Mesothelial cell of epicardium (in vitro differentiated cells): ENCODE data around the gene HLA-F. TPM values are rescaled to one million over a fixed set of nuclear protein-coding genes. Genes with fewer than 3 reads are reported as not detected.

Source experiments
- DNase-seq, 2 experiments: peaks; one replicate each; pipeline ENCODE4 v3.0.0; 2021; ENCODE audit warnings: low spot score in 2 of 2; ENCODE audit not compliant: unreplicated experiment in 2 of 2
- H3K27ac Mint-ChIP-seq: 2 replicates; pipeline ENCODE4 v1.8.0; 2021; ENCODE audit warnings: mixed read lengths
- H3K27me3 Mint-ChIP-seq: 2 replicates; pipeline ENCODE4 v1.8.0; 2021; ENCODE audit warnings: low read depth, mixed read lengths
- H3K36me3 Mint-ChIP-seq: 2 replicates; pipeline ENCODE4 v1.8.0; 2021; ENCODE audit warnings: mixed read lengths
- H3K4me1 Mint-ChIP-seq: 2 replicates; pipeline ENCODE4 v1.8.0; 2021; ENCODE audit warnings: mixed read lengths
- H3K4me3 Mint-ChIP-seq: 2 replicates; pipeline ENCODE4 v1.8.0; 2021; ENCODE audit warnings: mild to moderate bottlenecking, moderate library complexity, mixed read lengths
- H3K9me3 Mint-ChIP-seq: 2 replicates; pipeline ENCODE4 v1.8.0; 2021; ENCODE audit warnings: mixed read lengths
- CTCF ChIP-seq: fragments of 200-600 bp; sonication (generic); IDR thresholded peaks from one replicate; pipeline ENCODE4 v1.5.0; 2021; ENCODE audit warnings: antibody characterized with exemption; ENCODE audit not compliant: unreplicated experiment
- total RNA-seq: library from RNA; stranded (reverse); gene quantifications from 3 replicates; pipeline ENCODE4 v1.2.1, GENCODE V29; 2021

Gene HLA-F
- total RNA-seq, 1 donor from 2014 or later = 2.1 TPM

GRCh38 chr6:29709188-29709587 is 14.0 kb upstream of the HLA-F start:
- DNase-seq = no peak
- Mint-ChIP-seq H3K27me3 (peaks cover 92% of the 10 kb centered on the region), H3K36me3 (no peaks in the 10 kb centered on the region), H3K4me1 (no peaks in the 10 kb centered on the region), H3K9me3 (no peaks in the 10 kb centered on the region), H3K27ac (no peak overlapping the region), H3K4me3 (no peak overlapping the region)
- TF ChIP-seq CTCF = no peak

- DNase-seq = no peak
- H3K4me1 Mint-ChIP-seq = no peaks in the 10 kb centered on the region
- H3K27me3 Mint-ChIP-seq = peaks cover 92% of the 10 kb centered on the region
- no peak for TF ChIP-seq CTCF
- no peaks in the 10 kb centered on the region for H3K9me3 Mint-ChIP-seq
- no peak overlapping the region for H3K4me3 Mint-ChIP-seq
- no peaks in the 10 kb centered on the region for H3K36me3 Mint-ChIP-seq
- H3K27ac Mint-ChIP-seq = no peak overlapping the region
Measured at GRCh38 chr6:29710281-29710941, 12.8 kb upstream of the HLA-F start.

GRCh38 chr6:29720863-29721262 is 2.4 kb upstream of the HLA-F start:
- Mint-ChIP-seq H3K4me1 (no peaks in the 10 kb centered on the region), H3K36me3 (no peaks in the 10 kb centered on the region), H3K27me3 (peaks cover 68% of the 10 kb centered on the region), H3K9me3 (no peaks in the 10 kb centered on the region), H3K4me3 (no peak overlapping the region), H3K27ac (no peak overlapping the region)
- DNase-seq = no peak
- TF ChIP-seq CTCF = no peak

GRCh38 chr6:29723666-29724588 is 693 bp downstream of the HLA-F start:
- DNase-seq = no peak
- H3K4me1 Mint-ChIP-seq = no peaks in the 10 kb centered on the region
- H3K27me3 Mint-ChIP-seq = peaks cover 85% of the 10 kb centered on the region
- H3K4me3 Mint-ChIP-seq = peak overlapping the region; percentile 62
- no peaks in the 10 kb centered on the region for H3K36me3 Mint-ChIP-seq
- H3K9me3 Mint-ChIP-seq = no peaks in the 10 kb centered on the region
- TF ChIP-seq CTCF = no peak
- H3K27ac Mint-ChIP-seq = no peak overlapping the region

- DNase-seq = no peak
- no peak for TF ChIP-seq CTCF
- H3K27me3 Mint-ChIP-seq = peaks cover 95% of the 10 kb centered on the region
- H3K4me3 Mint-ChIP-seq = no peak overlapping the region
- H3K9me3 Mint-ChIP-seq = no peaks in the 10 kb centered on the region
- no peaks in the 10 kb centered on the region for H3K4me1 Mint-ChIP-seq
- no peak overlapping the region for H3K27ac Mint-ChIP-seq
- H3K36me3 Mint-ChIP-seq = no peaks in the 10 kb centered on the region
Measured at GRCh38 chr6:29724937-29725869, 2.0 kb downstream of the HLA-F start.
